ENCODE measurements around the gene C3orf80. TPM values are rescaled to one million over a fixed set of nuclear protein-coding genes. Genes with fewer than 3 reads are reported as not detected.

Gene C3orf80
- total RNA-seq, 2 experiments from 2014 or later = not detected

DNA sequence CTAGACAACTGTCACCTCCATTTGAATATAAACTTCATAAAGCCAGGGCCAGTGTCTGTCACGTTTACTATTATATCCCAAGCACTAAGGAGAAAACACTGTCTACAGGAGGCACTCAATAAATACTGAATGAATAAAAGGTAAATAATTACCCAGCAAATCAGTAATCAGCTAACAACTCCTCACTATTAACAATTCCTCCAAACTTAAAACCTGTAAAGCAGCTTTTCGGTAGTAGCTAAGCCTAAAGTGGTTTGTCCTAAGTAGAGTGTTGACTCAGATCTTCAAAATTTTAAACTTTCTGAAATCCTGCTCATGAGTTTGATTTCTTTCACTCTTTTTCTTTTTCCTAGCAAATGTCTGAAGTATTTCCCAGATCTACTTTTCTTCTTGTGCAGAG, 39.9 kb downstream of the C3orf80 start:
- DNase-seq = no peak
- H3K4me3 Mint-ChIP-seq = no peak overlapping the region
- H3K27me3 Mint-ChIP-seq = no peaks in the 10 kb centered on the region
- H3K27ac Mint-ChIP-seq = no peak overlapping the region
- H3K9me3 Mint-ChIP-seq = no peaks in the 10 kb centered on the region
- CTCF ChIA-PET = no interaction called here
- no peaks in the 10 kb centered on the region for H3K36me3 Mint-ChIP-seq (ENCODE audit: low read depth)
- H3K4me1 Mint-ChIP-seq = peaks cover 4% of the 10 kb centered on the region
- POLR2A ChIA-PET = no interaction called here

Other genes with a start within 250 kb of the C3orf80 start
- under 1 TPM in 1 of 2 experiments, not detected in 1; 0.17 TPM for gene IL12A, start 236.6 kb upstream of the C3orf80 start, total RNA-seq
- gene IFT80, start 173.8 kb downstream of the C3orf80 start, total RNA-seq = 10 to 100 TPM; 30.9 to 35.0 TPM
- gene SMC4, start 174.2 kb downstream of the C3orf80 start, total RNA-seq = 100 to 1,000 TPM; 282 to 309 TPM
- 10 to 100 TPM; 58.2 to 79.8 TPM for gene TRIM59, start 224.4 kb downstream of the C3orf80 start, total RNA-seq

All from activated CD4-positive, alpha-beta T cell treated with anti-CD3 and anti-CD28 coated beads, Interleukin-2, amount 10 ng/mL, durations not matched to agents 7 days and 5 days (primary cell).